Measurements from ENCODE around the gene ZMIZ1.

The ZMIZ1 gene

DNA sequence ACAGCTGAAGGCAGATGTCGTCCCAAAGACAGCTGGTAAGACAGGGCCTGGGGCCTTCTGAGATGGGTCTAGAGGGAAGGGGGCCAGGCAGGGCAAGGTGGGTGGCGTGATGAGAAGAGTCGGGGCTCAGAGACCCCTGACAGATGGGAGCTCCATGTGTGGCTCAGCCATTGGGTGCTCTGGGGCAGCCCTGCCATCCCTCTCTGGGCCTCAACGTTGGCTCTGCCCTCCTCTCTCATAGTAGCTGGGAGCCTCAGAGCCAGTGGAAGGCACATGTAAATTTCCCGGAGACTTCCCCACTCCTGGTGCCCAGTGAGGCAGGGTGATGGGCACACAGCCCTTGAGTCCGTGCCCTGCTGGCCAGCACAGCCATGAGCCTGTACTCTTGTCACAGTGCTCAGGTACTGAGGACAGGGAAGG lies 280.3 kb downstream of the ZMIZ1 start:
- no peak for DNase-seq

- DNase-seq = no peak
These were observed 281.1 kb downstream of the ZMIZ1 start for GRCh38 chr10:79349766-79350406.

GRCh38 chr10:79350407-79351154 lies 281.8 kb downstream of the ZMIZ1 start:
- DNase-seq = no peak

DNA sequence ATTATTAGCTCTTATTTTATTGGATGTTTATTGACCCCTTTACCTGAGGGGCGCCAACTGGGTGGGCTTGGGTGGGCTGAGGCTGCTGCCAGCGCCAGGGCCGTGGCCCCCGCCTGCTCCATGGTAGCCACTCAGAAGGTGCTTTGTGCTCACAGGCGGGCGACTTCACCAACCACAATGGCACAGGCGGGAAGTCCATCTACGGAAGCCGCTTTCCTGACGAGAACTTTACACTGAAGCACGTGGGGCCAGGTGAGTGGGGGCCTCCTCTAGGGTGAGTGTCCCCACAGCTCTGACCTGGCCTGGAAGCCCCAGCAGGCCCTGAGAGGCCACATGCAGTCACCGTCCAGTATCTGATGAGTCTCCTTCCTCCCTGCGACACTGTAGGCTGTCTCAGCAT lies 282.6 kb downstream of the ZMIZ1 start:
- DNase-seq = no peak

DNA sequence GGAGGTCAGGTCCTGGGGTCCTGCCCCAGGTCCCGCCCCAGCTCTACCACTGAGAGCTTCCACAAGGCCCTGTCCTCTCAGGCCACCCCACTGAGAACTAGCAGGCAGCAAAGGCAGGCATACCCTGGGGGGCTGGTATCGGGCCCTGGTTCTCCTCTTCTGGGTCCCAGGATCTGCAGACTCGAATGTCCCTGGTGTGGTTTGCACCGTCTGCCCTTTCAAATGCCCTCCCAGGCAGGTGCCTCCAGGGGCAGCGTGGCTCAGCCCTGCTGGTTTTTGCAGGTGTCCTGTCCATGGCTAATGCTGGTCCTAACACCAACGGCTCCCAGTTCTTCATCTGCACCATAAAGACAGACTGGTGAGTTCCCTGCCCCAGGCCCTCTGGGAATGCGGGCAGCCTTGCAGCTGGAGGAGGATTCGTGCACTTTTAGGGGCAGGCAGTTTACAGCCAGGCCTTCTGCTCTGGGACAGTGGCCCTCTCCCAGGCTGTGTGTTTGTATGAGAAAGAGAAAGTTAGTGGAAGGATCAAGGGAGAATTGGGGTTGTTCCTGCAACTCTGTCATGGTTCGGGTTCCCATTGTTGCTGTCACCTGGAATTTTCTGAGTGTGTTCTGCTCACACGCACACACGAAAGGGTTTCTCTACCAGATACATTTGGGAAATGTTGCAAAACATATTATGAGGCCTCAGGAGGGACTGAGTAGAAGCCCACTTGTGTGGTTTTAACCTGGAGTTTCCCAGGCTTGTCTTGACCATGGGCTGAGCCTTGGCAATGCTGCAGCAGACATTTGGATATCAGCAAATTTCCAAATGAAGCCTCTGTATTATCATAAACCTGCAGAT lies 283.5 kb downstream of the ZMIZ1 start:
- no peak for DNase-seq

DNA sequence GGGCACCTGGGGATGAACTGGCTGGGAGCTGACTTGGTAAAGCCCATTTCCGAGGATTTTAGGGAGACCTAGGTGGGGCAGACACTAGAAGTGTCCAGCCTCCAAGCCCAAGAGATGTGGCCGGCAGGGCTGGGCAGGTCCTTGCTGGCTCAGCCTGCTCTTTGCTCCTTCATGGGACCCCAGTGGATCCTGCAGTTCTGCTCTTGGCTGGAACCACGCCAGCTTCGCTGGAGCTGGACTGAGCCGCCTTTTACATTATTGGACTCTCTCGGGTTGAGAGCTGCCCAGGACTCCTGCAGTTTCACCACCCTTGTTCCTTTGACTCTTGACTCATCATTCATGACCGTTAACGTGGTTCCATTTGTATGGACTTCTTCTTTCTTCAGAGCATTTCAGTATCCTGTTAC lies 284.2 kb downstream of the ZMIZ1 start:
- DNase-seq = no peak

GRCh38 chr10:79353726-79354125 lies 285.0 kb downstream of the ZMIZ1 start:
- peak; percentile 6 for DNase-seq

DNA sequence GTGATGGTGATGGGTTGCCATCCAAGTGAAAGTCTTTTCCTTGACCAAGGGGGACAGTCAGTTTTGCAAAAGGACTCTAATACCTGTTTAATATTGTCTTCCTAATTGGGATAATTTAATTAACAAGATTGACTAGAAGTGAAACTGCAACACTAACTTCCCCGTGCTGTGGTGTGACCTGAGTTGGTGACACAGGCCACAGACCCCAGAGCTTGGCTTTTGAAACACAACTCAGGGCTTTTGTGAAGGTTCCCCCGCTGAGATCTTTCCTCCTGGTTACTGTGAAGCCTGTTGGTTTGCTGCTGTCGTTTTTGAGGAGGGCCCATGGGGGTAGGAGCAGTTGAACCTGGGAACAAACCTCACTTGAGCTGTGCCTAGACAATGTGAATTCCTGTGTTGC lies 285.4 kb downstream of the ZMIZ1 start:
- peak; percentile 5 for DNase-seq

DNA sequence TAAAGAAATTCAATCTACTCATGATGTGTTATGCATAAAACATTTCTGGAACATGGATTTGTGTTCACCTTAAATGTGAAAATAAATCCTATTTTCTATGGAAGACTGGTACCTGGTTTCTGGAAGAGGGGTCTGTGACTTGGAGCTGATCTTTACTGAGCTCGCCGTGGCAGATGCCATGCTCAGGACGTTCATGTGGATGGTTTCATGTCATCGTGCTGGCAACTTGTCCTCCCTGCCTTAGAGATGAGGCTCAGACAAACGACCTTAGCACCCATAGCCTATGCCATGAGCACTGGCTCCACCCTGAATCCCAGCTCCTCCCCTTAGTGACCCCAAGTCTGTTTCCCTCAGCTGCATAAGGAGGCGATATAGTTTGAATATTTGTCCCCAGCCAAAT lies 285.8 kb downstream of the ZMIZ1 start:
- DNase-seq = no peak

- DNase-seq = peak; percentile 1
These were observed 286.8 kb downstream of the ZMIZ1 start for GRCh38 chr10:79355420-79356017.

DNA sequence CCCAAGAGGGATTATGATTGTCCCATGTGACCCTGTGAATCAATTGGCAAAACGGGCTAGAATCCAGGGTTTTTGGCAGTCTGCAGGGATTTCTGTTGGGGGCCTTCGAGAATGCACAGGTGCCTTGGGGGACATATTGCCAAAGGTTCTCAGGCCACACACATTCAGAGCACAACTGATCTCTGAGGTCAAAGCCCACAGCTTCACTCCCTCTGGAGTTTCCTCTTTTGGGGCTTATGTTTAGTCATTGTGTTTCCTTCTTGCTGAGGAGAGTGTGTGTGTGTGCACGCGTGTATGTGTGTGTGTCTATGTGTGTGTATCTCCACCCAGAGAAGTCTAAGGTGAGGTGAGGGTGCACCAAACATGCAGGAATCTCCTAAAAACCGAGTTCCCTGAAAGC lies 287.3 kb downstream of the ZMIZ1 start:
- DNase-seq = peak; percentile 4

- peak; percentile 1 for DNase-seq
These were observed 288.4 kb downstream of the ZMIZ1 start for GRCh38 chr10:79357180-79357579.

- peak; percentile 0 for DNase-seq
These were observed 290.0 kb downstream of the ZMIZ1 start for GRCh38 chr10:79358811-79359210.

- no peak for DNase-seq
These were observed 291.2 kb downstream of the ZMIZ1 start for GRCh38 chr10:79359816-79360498.

DNA sequence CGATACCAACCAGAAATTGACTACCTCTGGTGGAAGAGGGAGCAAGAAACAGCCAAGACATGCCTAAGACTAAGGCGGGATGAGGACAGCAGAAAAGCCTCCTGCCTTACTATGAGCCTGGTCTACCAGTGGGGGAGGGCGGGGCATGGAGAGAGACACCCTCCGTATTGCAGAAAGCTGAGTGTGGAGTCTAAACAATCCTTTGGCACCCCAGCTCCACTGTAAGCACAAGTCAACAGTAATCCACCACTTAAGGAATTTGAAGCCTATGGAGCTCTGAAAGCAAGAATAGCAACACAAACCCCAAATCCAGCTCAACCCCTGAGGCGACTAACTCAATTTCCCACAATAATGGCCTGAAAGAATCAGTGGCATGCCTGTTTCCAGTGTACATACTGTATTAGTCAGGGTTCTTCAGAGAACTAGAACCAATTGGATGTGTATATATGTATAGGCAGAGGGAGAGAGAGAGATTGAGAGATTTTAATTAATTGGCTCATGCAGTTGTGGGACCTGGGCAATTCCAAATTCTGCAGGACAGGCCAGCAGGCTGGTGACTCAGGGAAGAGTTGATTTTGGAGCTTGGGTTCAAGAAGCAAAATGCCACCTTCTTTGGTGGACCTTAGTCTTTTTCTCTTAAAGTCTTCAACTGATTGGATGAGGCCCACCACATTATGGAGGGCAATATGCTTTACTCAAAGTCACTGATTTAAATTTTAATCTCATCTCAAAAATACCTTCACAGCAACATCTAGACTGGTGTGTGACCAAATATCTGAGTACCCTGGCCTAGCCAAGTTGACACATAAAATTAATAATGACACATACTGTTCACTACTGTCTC lies 292.0 kb downstream of the ZMIZ1 start:
- DNase-seq = no peak

DNA sequence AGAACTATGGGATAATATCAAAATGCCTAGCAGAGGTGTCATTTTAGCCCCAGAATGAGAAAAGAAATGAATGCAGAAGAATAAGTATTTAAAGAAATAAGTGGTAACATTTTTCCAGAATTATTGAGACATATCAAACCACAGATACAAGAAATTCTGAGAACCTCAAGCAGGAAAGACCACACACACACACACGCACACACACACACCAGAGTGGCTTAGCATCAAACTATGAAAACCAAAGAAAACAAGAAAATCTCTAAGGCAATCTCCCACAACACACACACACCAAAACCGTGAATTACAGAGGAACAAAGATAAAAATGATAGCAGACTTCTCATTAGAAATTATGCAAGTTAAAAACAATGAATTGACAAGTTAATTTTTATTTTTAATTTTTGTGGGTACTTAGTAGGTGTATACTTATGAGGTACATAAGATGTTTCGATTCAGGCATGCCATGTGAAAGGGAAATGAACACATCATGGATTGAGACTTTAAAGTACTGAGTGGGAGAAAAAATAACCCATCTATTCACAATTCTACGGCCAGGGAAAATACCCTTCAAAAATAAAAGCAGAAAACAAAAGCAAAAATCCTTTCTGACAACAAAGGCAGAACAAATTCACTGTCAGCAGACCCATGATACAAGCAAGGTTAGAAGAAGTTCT lies 293.1 kb downstream of the ZMIZ1 start:
- no peak for DNase-seq

Data from activated CD4-positive, alpha-beta T cell treated with anti-CD3 and anti-CD28 coated beads for 1 hour (primary cell).